IPS-15b (cell line): ENCODE measurements around the gene KIAA1755.

ENCODE experiments used
- H3K27me3 ChIP-seq: one replicate; pipeline ENCODE4 v1.6.1; 2013; ENCODE audit warnings: low read length; ENCODE audit not compliant: control insufficient read depth, insufficient read depth
- H3K36me3 ChIP-seq: one replicate; pipeline ENCODE4 v1.6.1; 2013; ENCODE audit warnings: low read length; ENCODE audit not compliant: control insufficient read depth, insufficient read depth
- H3K4me1 ChIP-seq: one replicate; pipeline ENCODE4 v1.6.1; 2013; ENCODE audit warnings: mild to moderate bottlenecking, low read length; ENCODE audit not compliant: control insufficient read depth, insufficient read depth
- H3K4me3 ChIP-seq: one replicate; pipeline ENCODE4 v1.5.1; 2013; ENCODE audit warnings: low read depth, low read length
- H3K9ac ChIP-seq: one replicate; pipeline ENCODE4 v1.6.1; 2013; ENCODE audit warnings: low read depth, mild to moderate bottlenecking, low read length
- H3K9me3 ChIP-seq: one replicate; pipeline ENCODE4 v1.6.1; 2013; ENCODE audit warnings: mild to moderate bottlenecking, low read length; ENCODE audit not compliant: control insufficient read depth, insufficient read depth

Gene KIAA1755

DNA sequence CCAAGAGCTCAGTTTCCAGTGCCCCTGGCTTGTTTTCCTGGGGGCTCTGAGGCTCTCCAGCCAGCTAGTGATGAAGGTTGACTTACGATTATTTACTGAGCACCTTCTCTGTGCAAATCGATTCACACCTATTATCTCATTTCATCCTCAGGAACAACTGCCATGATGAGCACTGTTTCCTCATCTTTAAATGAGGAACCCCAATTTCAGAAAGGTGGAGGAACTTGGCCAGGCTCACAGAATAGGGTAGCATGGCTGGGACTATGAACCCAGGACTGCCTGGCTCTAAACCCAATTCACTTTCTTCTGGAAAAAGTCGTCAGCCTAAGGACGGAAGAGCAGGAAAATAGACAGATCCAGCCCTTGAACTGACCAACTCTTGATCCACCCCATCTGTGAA lies 39.9 kb upstream of the KIAA1755 start:
- no peaks in the 10 kb centered on the region for H3K9me3 ChIP-seq
- H3K4me1 ChIP-seq = peaks cover 4% of the 10 kb centered on the region
- H3K9ac ChIP-seq = no peak overlapping the region
- no peaks in the 10 kb centered on the region for H3K36me3 ChIP-seq
- H3K27me3 ChIP-seq = no peaks in the 10 kb centered on the region
- no peak overlapping the region for H3K4me3 ChIP-seq

DNA sequence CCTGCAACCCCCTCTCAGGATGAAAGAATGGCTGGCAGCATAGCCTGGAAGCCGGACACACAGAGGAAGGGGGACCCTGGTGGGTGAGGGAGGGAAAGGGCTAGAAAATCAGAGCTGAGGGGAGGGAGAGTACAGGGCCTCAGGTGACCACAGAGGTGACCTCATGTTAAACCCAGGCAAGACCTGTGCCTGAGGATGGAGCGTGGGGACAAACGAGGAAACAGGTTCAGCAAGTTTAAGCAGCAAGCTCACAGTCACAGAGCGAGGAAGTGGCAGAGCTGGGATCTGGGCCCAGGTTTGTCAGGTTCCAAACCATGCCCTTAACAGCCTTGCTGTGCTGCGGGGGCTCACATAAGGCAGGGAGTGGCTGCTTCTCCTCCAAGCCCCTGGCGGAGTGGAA lies 39.4 kb upstream of the KIAA1755 start:
- Histone ChIP-seq H3K4me1 (peaks cover 4% of the 10 kb centered on the region), H3K9ac (no peak overlapping the region), H3K27me3 (no peaks in the 10 kb centered on the region), H3K4me3 (no peak overlapping the region), H3K9me3 (no peaks in the 10 kb centered on the region), H3K36me3 (no peaks in the 10 kb centered on the region)

DNA sequence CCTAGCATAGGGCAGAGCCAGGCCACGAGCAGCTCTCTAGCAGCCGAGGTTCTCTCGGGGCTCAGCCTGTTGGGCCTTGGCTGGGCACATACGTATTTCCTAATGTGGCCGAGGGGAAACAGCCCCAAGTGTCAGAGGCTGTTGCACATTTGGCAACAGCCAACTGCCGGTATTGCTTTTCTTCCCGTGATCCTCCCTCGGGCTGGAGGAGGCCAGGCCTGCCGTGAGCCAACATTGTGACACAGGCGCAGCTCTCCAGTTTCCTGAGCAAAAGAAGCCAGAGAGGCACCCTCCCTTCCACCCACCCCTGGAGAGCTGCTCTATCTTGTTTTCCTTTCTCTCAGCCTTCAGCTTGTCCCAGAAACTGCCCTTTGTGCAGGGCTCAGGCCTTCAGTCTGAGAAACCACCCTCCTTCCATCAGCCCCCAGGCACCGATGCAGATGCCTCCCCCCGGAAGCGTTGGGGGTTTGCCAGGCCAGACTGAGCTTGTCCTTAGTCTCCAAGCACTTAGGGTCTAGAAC lies 38.3 kb upstream of the KIAA1755 start:
- no peaks in the 10 kb centered on the region for H3K36me3 ChIP-seq
- H3K9ac ChIP-seq = no peak overlapping the region
- H3K9me3 ChIP-seq = no peaks in the 10 kb centered on the region
- no peak overlapping the region for H3K4me3 ChIP-seq
- H3K4me1 ChIP-seq = peaks cover 4% of the 10 kb centered on the region
- no peaks in the 10 kb centered on the region for H3K27me3 ChIP-seq

- H3K36me3 ChIP-seq = no peaks in the 10 kb centered on the region
- no peaks in the 10 kb centered on the region for H3K9me3 ChIP-seq
- no peaks in the 10 kb centered on the region for H3K27me3 ChIP-seq
- H3K4me1 ChIP-seq = peaks cover 4% of the 10 kb centered on the region
- H3K9ac ChIP-seq = no peak overlapping the region
- no peak overlapping the region for H3K4me3 ChIP-seq
Observed at GRCh38 chr20:38297916-38298674, 37.6 kb upstream of the KIAA1755 start.

- Histone ChIP-seq H3K4me1 (peaks cover 4% of the 10 kb centered on the region), H3K4me3 (no peak overlapping the region), H3K36me3 (no peaks in the 10 kb centered on the region), H3K27me3 (no peaks in the 10 kb centered on the region), H3K9me3 (no peaks in the 10 kb centered on the region), H3K9ac (no peak overlapping the region)
Observed at GRCh38 chr20:38296433-38296832, 35.9 kb upstream of the KIAA1755 start.

GRCh38 chr20:38295811-38296210 lies 35.3 kb upstream of the KIAA1755 start:
- Histone ChIP-seq H3K27me3 (no peaks in the 10 kb centered on the region), H3K4me3 (no peak overlapping the region), H3K4me1 (peaks cover 4% of the 10 kb centered on the region), H3K9me3 (no peaks in the 10 kb centered on the region), H3K9ac (no peak overlapping the region), H3K36me3 (no peaks in the 10 kb centered on the region)

- no peak overlapping the region for H3K9ac ChIP-seq
- no peaks in the 10 kb centered on the region for H3K27me3 ChIP-seq
- no peaks in the 10 kb centered on the region for H3K36me3 ChIP-seq
- no peaks in the 10 kb centered on the region for H3K9me3 ChIP-seq
- H3K4me3 ChIP-seq = no peak overlapping the region
- H3K4me1 ChIP-seq = no peaks in the 10 kb centered on the region
Observed at GRCh38 chr20:38294076-38294591, 33.6 kb upstream of the KIAA1755 start.

DNA sequence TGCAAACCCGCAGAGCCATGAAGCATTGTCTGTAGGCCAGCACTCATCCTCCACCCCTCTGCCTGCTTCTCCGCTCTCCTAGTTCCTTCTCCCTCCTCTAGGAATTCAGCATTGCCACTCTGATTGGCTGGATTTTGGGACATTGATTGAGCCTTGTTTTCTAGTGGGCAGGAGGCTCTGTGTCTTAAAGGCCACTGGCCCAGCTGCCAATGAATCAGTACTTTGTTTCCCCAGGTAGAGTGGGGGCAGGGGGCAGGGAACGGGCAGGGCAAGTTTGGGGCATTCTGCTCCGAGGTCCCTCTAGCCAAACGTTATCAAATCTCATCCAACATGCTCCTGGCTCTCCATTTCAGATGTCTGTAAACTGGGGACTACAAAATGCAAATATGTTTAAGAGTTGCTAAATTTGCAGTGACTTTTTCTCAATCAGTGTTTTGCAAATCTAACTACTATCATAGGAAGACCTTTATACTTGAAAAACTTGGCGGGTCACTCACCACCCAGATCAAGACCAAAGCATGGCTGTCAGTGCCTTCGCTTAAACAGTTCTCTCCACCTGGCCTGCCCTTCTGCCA lies 33.0 kb upstream of the KIAA1755 start:
- no peaks in the 10 kb centered on the region for H3K9me3 ChIP-seq
- no peak overlapping the region for H3K4me3 ChIP-seq
- H3K4me1 ChIP-seq = no peaks in the 10 kb centered on the region
- H3K27me3 ChIP-seq = no peaks in the 10 kb centered on the region
- no peak overlapping the region for H3K9ac ChIP-seq
- no peaks in the 10 kb centered on the region for H3K36me3 ChIP-seq

DNA sequence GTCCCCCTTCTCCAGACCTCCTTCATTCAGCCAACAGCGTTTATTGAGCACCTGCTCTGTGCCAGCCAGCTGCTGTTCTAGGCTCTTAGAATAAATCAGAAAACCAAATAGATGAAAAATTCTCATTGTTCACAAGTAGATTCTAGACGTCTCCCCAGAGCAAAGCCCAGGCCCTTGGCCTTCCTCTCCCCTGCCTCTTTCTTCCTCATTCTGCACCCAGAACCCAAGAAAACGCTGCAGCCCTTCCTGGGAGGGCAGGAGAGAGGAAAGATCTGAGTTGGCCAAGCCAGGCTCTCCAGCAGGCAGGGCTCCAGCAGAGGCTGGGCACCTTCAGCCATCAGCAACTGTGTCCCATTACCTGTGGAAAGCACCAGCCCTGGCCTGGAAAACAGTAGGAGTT lies 31.4 kb upstream of the KIAA1755 start:
- no peaks in the 10 kb centered on the region for H3K36me3 ChIP-seq
- no peaks in the 10 kb centered on the region for H3K4me1 ChIP-seq
- no peaks in the 10 kb centered on the region for H3K9me3 ChIP-seq
- no peaks in the 10 kb centered on the region for H3K27me3 ChIP-seq
- no peak overlapping the region for H3K4me3 ChIP-seq
- H3K9ac ChIP-seq = no peak overlapping the region

- Histone ChIP-seq H3K4me1 (no peaks in the 10 kb centered on the region), H3K4me3 (no peak overlapping the region), H3K27me3 (no peaks in the 10 kb centered on the region), H3K36me3 (no peaks in the 10 kb centered on the region), H3K9ac (no peak overlapping the region), H3K9me3 (no peaks in the 10 kb centered on the region)
Observed at GRCh38 chr20:38290829-38291814, 30.6 kb upstream of the KIAA1755 start.
